Epithelial cell of prostate (primary cell): ENCODE results near the gene C2orf76.

Experiments used
- DNase-seq: peaks from one replicate; pipeline ENCODE4 v3.0.0-alpha.2; 2011; ENCODE audit warnings: low read depth, low spot score
- H3K27ac ChIP-seq: fragments of 450-650 bp; 2 replicates; pipeline ENCODE4 v1.5.1; 2017; ENCODE audit warnings: mild to moderate bottlenecking

C2orf76 gene

GRCh38 chr2:119339562-119339923 lies 27.1 kb downstream of the C2orf76 start:
- no peak for DNase-seq
- H3K27ac ChIP-seq, result no peak overlapping the region

- H3K27ac ChIP-seq, result no peak overlapping the region
- no peak for DNase-seq
These were observed 27.6 kb downstream of the C2orf76 start for GRCh38 chr2:119338826-119339561.

- DNase-seq, result no peak
- no peak overlapping the region for H3K27ac ChIP-seq
These were observed 28.4 kb downstream of the C2orf76 start for GRCh38 chr2:119338272-119338671.

- H3K27ac ChIP-seq, result no peak overlapping the region
These were observed 28.9 kb downstream of the C2orf76 start for GRCh38 chr2:119337749-119338148.

GRCh38 chr2:119333833-119334232 lies 32.8 kb downstream of the C2orf76 start:
- no peak overlapping the region for H3K27ac ChIP-seq
- no peak for DNase-seq

More at GRCh38 chr2:119337749-119338148, 28.9 kb downstream of the C2orf76 start:
- DNase-seq, result no peak

GRCh38 chr2:119333360-119333759 lies 33.3 kb downstream of the C2orf76 start:
- H3K27ac ChIP-seq, result no peak overlapping the region
- DNase-seq, result peak; percentile 5

GRCh38 chr2:119332953-119333352 lies 33.7 kb downstream of the C2orf76 start:
- H3K27ac ChIP-seq, result no peak overlapping the region

GRCh38 chr2:119327431-119327830 lies 39.2 kb downstream of the C2orf76 start:
- no peak for DNase-seq
- H3K27ac ChIP-seq, result no peak overlapping the region

More at GRCh38 chr2:119332953-119333352, 33.7 kb downstream of the C2orf76 start:
- no peak for DNase-seq

- DNase-seq, result no peak
- H3K27ac ChIP-seq, result no peak overlapping the region
These were observed 39.7 kb downstream of the C2orf76 start for GRCh38 chr2:119326938-119327337.

- no peak overlapping the region for H3K27ac ChIP-seq
These were observed 41.9 kb downstream of the C2orf76 start for GRCh38 chr2:119324685-119325270.

GRCh38 chr2:119323459-119323858 lies 43.2 kb downstream of the C2orf76 start:
- H3K27ac ChIP-seq, result no peak overlapping the region
- peak; percentile 6 for DNase-seq

More at GRCh38 chr2:119324685-119325270, 41.9 kb downstream of the C2orf76 start:
- DNase-seq, result no peak

- no peak overlapping the region for H3K27ac ChIP-seq
- DNase-seq, result no peak
These were observed 47.0 kb downstream of the C2orf76 start for GRCh38 chr2:119319593-119319992.

- DNase-seq, result no peak
These were observed 49.1 kb downstream of the C2orf76 start for GRCh38 chr2:119317554-119317953.

GRCh38 chr2:119316066-119316465 lies 50.6 kb downstream of the C2orf76 start:
- DNase-seq, result no peak
- no peak overlapping the region for H3K27ac ChIP-seq

More at GRCh38 chr2:119317554-119317953, 49.1 kb downstream of the C2orf76 start:
- no peak overlapping the region for H3K27ac ChIP-seq

GRCh38 chr2:119315241-119315925 lies 51.3 kb downstream of the C2orf76 start:
- no peak overlapping the region for H3K27ac ChIP-seq
- DNase-seq, result no peak

- no peak for DNase-seq
- H3K27ac ChIP-seq, result no peak overlapping the region
These were observed 54.8 kb downstream of the C2orf76 start for GRCh38 chr2:119311831-119312230.

- DNase-seq, result no peak
- H3K27ac ChIP-seq, result no peak overlapping the region
These were observed 55.3 kb downstream of the C2orf76 start for GRCh38 chr2:119311371-119311770.

GRCh38 chr2:119308793-119309330 lies 57.8 kb downstream of the C2orf76 start:
- H3K27ac ChIP-seq, result no peak overlapping the region
- no peak for DNase-seq

GRCh38 chr2:119307419-119308140 lies 59.1 kb downstream of the C2orf76 start:
- no peak overlapping the region for H3K27ac ChIP-seq
- no peak for DNase-seq

- no peak for DNase-seq
- H3K27ac ChIP-seq, result no peak overlapping the region
These were observed 60.4 kb downstream of the C2orf76 start for GRCh38 chr2:119306196-119306590.
